Activated CD4-positive, alpha-beta T cell treated with anti-CD3 and anti-CD28 coated beads, Interleukin-2, amount 10 ng/mL, durations not matched to agents 24 days and 14 days (primary cell): ENCODE measurements around the gene ZNF418. TPM values are rescaled to one million over a fixed set of nuclear protein-coding genes. Genes with fewer than 3 reads are reported as not detected.
"Not testable (repeated sequence)": the region's sequence is repeated elsewhere in the genome, so short reads cannot be mapped to it uniquely, and the experiment has no call there.

Source experiments
- DNase-seq: peaks from one replicate; pipeline ENCODE4 v3.0.0; 2022
- H3K27ac Mint-ChIP-seq: one replicate; pipeline ENCODE4 v1.8.0; 2022; ENCODE audit warnings: mild to moderate bottlenecking, mixed read lengths
- H3K27me3 Mint-ChIP-seq: one replicate; pipeline ENCODE4 v1.8.0; 2022; ENCODE audit warnings: mixed read lengths
- H3K36me3 Mint-ChIP-seq: one replicate; pipeline ENCODE4 v1.8.0; 2022; ENCODE audit warnings: low read depth, mild to moderate bottlenecking, mixed read lengths
- H3K4me1 Mint-ChIP-seq: one replicate; pipeline ENCODE4 v1.8.0; 2021; ENCODE audit warnings: mixed read lengths
- H3K4me3 Mint-ChIP-seq: one replicate; pipeline ENCODE4 v1.8.0; 2022; ENCODE audit warnings: mild to moderate bottlenecking, moderate library complexity, mixed read lengths
- H3K9me3 Mint-ChIP-seq: one replicate; pipeline ENCODE4 v1.8.0; 2021; ENCODE audit warnings: mixed read lengths
- intact Hi-C: fragments of 100-400 bp; cut with micrococcal nuclease; formaldehyde crosslinking; loops from one replicate; pipeline ENCODE4 v1.15.1; 2023
- total RNA-seq: library from RNA; stranded (reverse); gene quantifications from 2 replicates; pipeline ENCODE4 v1.2.3, GENCODE V29; 2022

The ZNF418 gene
- total RNA-seq, 1 donor from 2014 or later, result 1.2 TPM

DNA sequence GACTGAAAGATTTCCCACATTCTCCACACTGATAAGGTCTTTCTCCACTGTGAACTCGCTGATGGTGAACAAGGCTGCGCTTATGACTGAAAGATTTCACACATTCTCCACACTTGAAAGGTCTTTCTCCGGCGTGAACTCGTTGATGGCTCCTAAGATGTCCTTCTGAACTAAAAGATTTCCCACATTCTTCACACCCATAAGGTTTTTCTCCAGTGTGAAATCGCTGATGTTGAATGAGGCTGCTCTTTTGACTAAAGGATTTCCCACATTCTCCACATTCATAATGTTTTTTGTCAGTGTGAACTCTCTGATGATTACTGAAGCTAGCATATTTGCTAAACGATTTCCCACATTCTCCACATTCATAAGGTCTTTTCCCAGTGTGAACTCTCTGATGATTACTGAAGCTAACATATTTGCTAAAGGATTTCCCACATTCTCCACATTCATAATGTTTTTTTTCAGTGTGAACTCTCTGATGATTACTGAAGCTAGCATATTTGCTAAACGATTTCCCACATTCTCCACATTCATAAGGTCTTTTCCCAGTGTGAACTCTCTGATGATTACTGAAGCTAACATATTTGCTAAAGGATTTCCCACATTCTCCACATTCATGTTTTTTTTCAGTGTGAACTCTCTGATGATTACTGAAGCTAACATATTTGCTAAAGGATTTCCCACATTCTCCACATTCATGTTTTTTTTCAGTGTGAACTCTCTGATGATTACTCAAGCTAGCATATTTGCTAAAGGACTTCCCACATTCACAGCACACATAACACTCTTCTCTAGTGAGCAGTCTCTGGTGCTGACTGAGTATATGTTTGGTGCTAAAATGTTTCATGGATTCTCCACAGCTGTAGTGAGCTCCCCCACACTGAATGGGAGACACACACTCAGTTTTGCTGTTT lies 61.1 kb downstream of the ZNF418 start:
- H3K4me3 Mint-ChIP-seq, H3K4me1 Mint-ChIP-seq, H3K27me3 Mint-ChIP-seq, intact Hi-C loops, H3K27ac Mint-ChIP-seq, DNase-seq: not testable (repeated sequence)
- Mint-ChIP-seq H3K9me3 (peaks cover 23% of the 10 kb centered on the region), H3K36me3 (peaks cover 72% of the 10 kb centered on the region)

- Mint-ChIP-seq H3K36me3 (peaks cover 75% of the 10 kb centered on the region), H3K4me1 (no peaks in the 10 kb centered on the region), H3K27me3 (no peaks in the 10 kb centered on the region), H3K9me3 (peaks cover 23% of the 10 kb centered on the region), H3K4me3 (no peak overlapping the region), H3K27ac (no peak overlapping the region)
- intact Hi-C loops, result no loop called here
- no peak for DNase-seq
Observed at GRCh38 chr19:57872450-57872849, 62.8 kb downstream of the ZNF418 start.

Other genes starting within 250 kb of the ZNF418 start
- 3.1 and 3.9 TPM in 2 replicates for gene ZNF154, start 226.2 kb downstream of the ZNF418 start, total RNA-seq
- gene ZNF671, start 207.8 kb downstream of the ZNF418 start, total RNA-seq, result 5.1 and 5.5 TPM in 2 replicates
- 7.5 and 7.9 TPM in 2 replicates for gene ZNF776, start 188.6 kb downstream of the ZNF418 start, total RNA-seq
- 11.5 and 13.5 TPM in 2 replicates for gene ZNF586, start 165.7 kb downstream of the ZNF418 start, total RNA-seq
- gene ZNF552, start 120.5 kb downstream of the ZNF418 start, total RNA-seq, result 9.2 and 9.8 TPM in 2 replicates
- gene ZNF587B, start 105.1 kb downstream of the ZNF418 start, total RNA-seq, result 25.5 and 27.5 TPM in 2 replicates
- gene ZNF587, start 85.5 kb downstream of the ZNF418 start, total RNA-seq, result 30.1 and 30.9 TPM in 2 replicates
- gene ZNF814, start 46.4 kb downstream of the ZNF418 start, total RNA-seq, result 17.5 and 17.7 TPM in 2 replicates
- gene ZNF417, start 18.8 kb downstream of the ZNF418 start, total RNA-seq, result 9.7 and 11.6 TPM in 2 replicates
- 3.2 and 3.9 TPM in 2 replicates for gene ZNF256, start 12.3 kb upstream of the ZNF418 start, total RNA-seq
- not detected in 2 replicates for gene C19orf18, start 39.1 kb upstream of the ZNF418 start, total RNA-seq
- gene ZNF606, start 67.4 kb upstream of the ZNF418 start, total RNA-seq, result 6.6 and 7.0 TPM in 2 replicates
- gene ZSCAN1, start 98.6 kb upstream of the ZNF418 start, total RNA-seq, result not detected in 2 replicates
- gene ZNF135, start 123.9 kb upstream of the ZNF418 start, total RNA-seq, result 0.05 TPM in 1 of 2 replicates, not detected in the other
- gene ZSCAN18, start 162.8 kb upstream of the ZNF418 start, total RNA-seq, result 4.8 and 5.3 TPM in 2 replicates
- 1.4 and 2.1 TPM in 2 replicates for gene ZNF329, start 215.4 kb upstream of the ZNF418 start, total RNA-seq
- 19.4 and 19.8 TPM in 2 replicates for gene ZNF274, start 247.7 kb upstream of the ZNF418 start, total RNA-seq